ENCODE data around the gene SLIT1. TPM values are rescaled to one million over a fixed set of nuclear protein-coding genes. Genes with fewer than 3 reads are reported as not detected.

SLIT1 gene
- total and polyA plus RNA-seq, 2 of the 8 experiments (the other 6 are each of a cell fraction or from before 2014, with no cell fraction given): 0.70 to 0.88 TPM

DNA sequence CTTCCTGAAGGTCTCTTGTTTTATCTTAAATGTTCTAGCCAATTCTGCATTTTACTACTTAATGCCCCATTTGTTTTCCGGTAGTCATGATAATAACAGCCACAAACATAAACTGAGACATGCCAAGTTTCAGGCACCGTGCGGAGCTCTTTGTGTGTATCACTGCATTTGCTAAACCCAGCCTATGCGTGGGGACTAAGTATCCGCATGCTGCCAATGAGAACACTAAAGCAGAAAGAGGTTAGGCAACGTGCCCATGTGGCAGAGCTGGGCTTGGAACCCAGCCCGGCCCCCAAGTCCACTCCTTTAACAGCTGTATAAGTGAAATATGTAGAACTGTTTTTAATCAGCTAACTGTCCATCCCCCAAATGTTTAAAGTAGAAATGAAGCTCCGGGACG lies 54.1 kb downstream of the SLIT1 start:
- Histone ChIP-seq H2BK5ac (ENCODE audit: low read depth, low read length) (no peak overlapping the region), H3K23me2 (ENCODE audit: low read depth, low read length) (no peaks in the 10 kb centered on the region), H2AK5ac (ENCODE audit: low read depth, low read length) (no peak overlapping the region), H3K4me3 (ENCODE audit: extremely low read depth in 1 of 4, insufficient read depth in 2 of 4, low read depth in 3 of 4, low read length in 4 of 4) (no peak overlapping the region), H3K9me3 (ENCODE audit: insufficient read depth in 2 of 2, low read depth in 1 of 2, low read length in 1 of 2) (no peaks in the 10 kb centered on the region), H3K18ac (ENCODE audit: extremely low read depth, low read length) (no peak overlapping the region), H3K36me3 (ENCODE audit: control insufficient read depth in 2 of 4, insufficient read depth in 4 of 4, low read length in 3 of 4) (no peaks in the 10 kb centered on the region), H2BK12ac (ENCODE audit: low read depth, low read length) (no peak overlapping the region), H3K4ac (replicated peaks; ENCODE audit: insufficient read length, low read depth, low read length) (no peak overlapping the region), H3K23ac (ENCODE audit: insufficient read length) (no peak overlapping the region), H3K27ac (ENCODE audit: low read depth, low read length) (no peak overlapping the region), H3K4me2 (ENCODE audit: insufficient read depth in 1 of 2, low read depth in 2 of 2, low read length in 2 of 2) (no peak overlapping the region), H4K20me1 (replicated peaks in 1 of 2; ENCODE audit: control insufficient read depth in 1 of 2, insufficient read depth in 2 of 2, low read length in 2 of 2) (no peaks in the 10 kb centered on the region), H3K14ac (ENCODE audit: insufficient read length) (no peak overlapping the region), H3K9ac (replicated peaks in 1 of 4; ENCODE audit: extremely low read depth in 1 of 4, low read depth in 3 of 4, low read length in 3 of 4) (no peak overlapping the region), H3K79me1 (ENCODE audit: low read depth, low read length) (no peaks in the 10 kb centered on the region), H2AFZ (ENCODE audit: low read length) (no peak overlapping the region), H3K4me1 (replicated peaks in 1 of 4; ENCODE audit: control insufficient read depth in 3 of 4, insufficient read depth in 4 of 4, low read length in 3 of 4) (peaks cover 0 to 3% (median 1%) of the 10 kb centered on the region in 4 experiments; a peak in 2 of 7 replicates), H2BK20ac (ENCODE audit: low read length) (no peak overlapping the region), H3K79me2 (ENCODE audit: control insufficient read depth in 1 of 2, insufficient read depth in 2 of 2, low read length in 2 of 2) (no peaks in the 10 kb centered on the region), H3K27me3 (replicated peaks in 1 of 4; ENCODE audit: control insufficient read depth in 3 of 4, extremely low read depth in 1 of 4, insufficient read depth in 3 of 4, low read length in 3 of 4) (no peaks in the 10 kb centered on the region), H4K8ac (ENCODE audit: extremely low read depth, insufficient read depth, low read length) (no peak overlapping the region), H3K56ac (replicated peaks; ENCODE audit: insufficient read length, low read depth, low read length) (no peak overlapping the region), H2BK15ac (ENCODE audit: low read length) (no peak overlapping the region), H4K5ac (ENCODE audit: insufficient read length, low read depth, low read length) (no peak overlapping the region), H4K91ac (replicated peaks; ENCODE audit: insufficient read length, low read length) (no peak overlapping the region), H2BK120ac (replicated peaks; ENCODE audit: low read depth, low read length) (no peak overlapping the region)
- DNase-seq (ENCODE audit: low read depth in 1 of 2, low spot score in 2 of 2) (no peak), FAIRE-seq (no peak)
- TF ChIP-seq CEBPB (IDR thresholded peaks at IDR 0.05; ENCODE audit: low read depth, low read length) (no peak), POLR2A (IDR thresholded peaks at IDR 0.05; ENCODE audit: control extremely low read depth in 1 of 2, low read depth in 2 of 2, low read length in 2 of 2) (no peak), EP300 (IDR thresholded peaks at IDR 0.05; ENCODE audit: borderline replicate concordance in 1 of 2, low read depth in 2 of 2, low read length in 2 of 2) (no peak), BACH1 (IDR thresholded peaks at IDR 0.05; ENCODE audit: low read length) (no peak), HDAC6 (IDR thresholded peaks at IDR 0.05; ENCODE audit: low read depth, low read length) (no peak), TAF1 (IDR thresholded peaks at IDR 0.05; ENCODE audit: low read depth, low read length) (no peak), SP4 (IDR thresholded peaks at IDR 0.05; ENCODE audit: low read length) (no peak), GABPA (IDR thresholded peaks at IDR 0.05; ENCODE audit: borderline replicate concordance, insufficient read depth, low read length) (no peak), SP2 (IDR thresholded peaks at IDR 0.05; ENCODE audit: low read length) (no peak)
- 91% methylated on average over 9 of the region's 9 CpGs; no CpG with 5 or more reads in 1 of the 2 experiments for WGBS, 2 experiments (ENCODE audit: extremely low coverage in 1 of 2, insufficient coverage in 1 of 2, insufficient read length in 1 of 2, insufficient replicate concordance in 2 of 2, low coverage in 1 of 2, low lambda C conversion rate in 2 of 2, missing lambda C conversion rate in 1 of 2)
- ChIA-PET POLR2A (ENCODE audit: partially characterized antibody) (no interaction called here), CTCF (ENCODE audit: partially characterized antibody) (interaction anchor here (1.1 to 43.6 kb wide), 10 partner anchors 8 to 79 kb away, joined by 3 to 759 read pairs (median 7); no protein-coding TSS in a partner anchor)

Data from H1 (cell line).